Measurements from ENCODE around the gene SMC3. TPM values are rescaled to one million over a fixed set of nuclear protein-coding genes. Genes with fewer than 3 reads are reported as not detected.
A peak's percentile ranks its signal among the peaks of the same experiment; 100 is the strongest.
"Not testable (repeated sequence)": the region's sequence is repeated elsewhere in the genome, so short reads cannot be mapped to it uniquely, and the experiment has no call there.

Gene SMC3
- total RNA-seq, 6 experiments from 2014 or later, result 9.9 to 14.0 (median 11.9) TPM

DNA sequence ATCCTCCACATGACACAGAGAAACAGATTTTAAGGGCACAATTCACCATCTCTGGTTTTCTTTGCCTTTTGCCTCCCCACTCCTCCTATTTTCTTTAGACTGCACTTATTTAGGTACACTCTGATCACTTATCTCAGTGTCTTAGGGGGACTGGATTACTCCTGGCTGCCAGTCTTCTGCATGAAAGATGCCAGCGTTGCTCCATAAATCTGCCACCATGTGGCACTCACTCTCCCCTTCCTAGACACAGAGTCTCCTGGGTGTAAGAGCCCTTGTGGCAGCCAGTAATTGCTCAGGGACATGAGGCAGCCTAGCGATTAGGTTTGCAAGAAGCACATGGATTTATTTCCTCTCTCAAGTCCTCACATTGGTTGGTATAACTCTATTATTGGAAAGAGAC is 42.1 kb downstream of the SMC3 start:
- intact Hi-C loops (cut with DNase I), result no loop called here
- H3K9me3 ChIP-seq, result no peaks in the 10 kb centered on the region
- ATAC-seq (peak in 3 of 4 donors; percentile 37 to 45 (median 44)), DNase-seq (no peak)
- no peak overlapping the region for H3K27ac ChIP-seq
- TF ChIP-seq CTCF (IDR thresholded peaks at IDR 0.05), result no peak
- TF ChIP-seq POLR2A (IDR thresholded peaks at IDR 0.05), result no peak
- no peaks in the 10 kb centered on the region for H3K27me3 ChIP-seq
- H3K4me1 ChIP-seq, result no peaks in the 10 kb centered on the region
- no peak overlapping the region for H3K4me3 ChIP-seq
- peaks cover 0 to 17% (median 7%) of the 10 kb centered on the region in 4 donors for H3K36me3 ChIP-seq
- 15% methylated on average over 2 of the region's 2 CpGs for WGBS (ENCODE audit: insufficient coverage, low coverage, low lambda C conversion rate, missing lambda C conversion rate)

DNA sequence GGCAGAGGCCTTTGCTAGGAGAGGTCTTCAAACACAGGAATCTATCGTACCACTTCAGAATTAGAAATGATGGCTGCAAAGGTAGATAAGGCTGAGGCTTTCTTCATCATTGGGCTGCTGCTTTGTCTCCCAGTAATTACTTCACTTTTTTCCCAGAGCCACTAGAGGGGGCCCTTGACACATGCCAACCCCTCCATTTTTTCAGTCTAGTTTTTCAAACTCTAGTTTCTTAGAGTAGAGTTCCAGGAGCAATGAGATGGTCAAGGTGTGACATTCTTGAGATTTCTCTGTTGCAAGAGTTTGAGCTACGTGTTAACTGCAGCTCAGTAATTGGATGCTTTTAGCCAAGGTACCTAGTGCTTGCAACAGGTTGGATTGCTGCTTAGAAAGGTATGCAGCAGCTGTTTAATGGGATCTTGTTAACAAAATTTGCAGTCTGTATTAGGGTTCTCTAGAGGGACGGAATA is 42.8 kb downstream of the SMC3 start:
- ATAC-seq (peak; percentile 86 to 93 (median 90)), DNase-seq (no peak)
- 14% methylated on average over 3 of the region's 3 CpGs for WGBS (ENCODE audit: insufficient coverage, low coverage, low lambda C conversion rate, missing lambda C conversion rate)

GRCh38 chr10:110610781-110611180 is 43.3 kb downstream of the SMC3 start:
- intact Hi-C loops (cut with DNase I); H3K4me3 ChIP-seq: not testable (repeated sequence)

More for the DNA sequence above, 42.8 kb downstream of the SMC3 start:
- Histone ChIP-seq H3K4me3 (no peak overlapping the region), H3K4me1 (no peaks in the 10 kb centered on the region), H3K9me3 (no peaks in the 10 kb centered on the region), H3K36me3 (peaks cover 0 to 13% (median 2%) of the 10 kb centered on the region in 4 donors), H3K27me3 (no peaks in the 10 kb centered on the region), H3K27ac (no peak overlapping the region)
- TF ChIP-seq CTCF (IDR thresholded peaks at IDR 0.05) (peak; percentile 70 to 85 (median 81)), POLR2A (IDR thresholded peaks at IDR 0.05) (no peak)
- intact Hi-C loops (cut with DNase I), result no loop called here

GRCh38 chr10:110612087-110612486 is 44.6 kb downstream of the SMC3 start:
- DNase-seq (no peak), ATAC-seq (no peak)
- TF ChIP-seq CTCF (IDR thresholded peaks at IDR 0.05), result no peak
- TF ChIP-seq POLR2A (IDR thresholded peaks at IDR 0.05), result no peak
- H3K27me3 ChIP-seq, result no peaks in the 10 kb centered on the region
- WGBS (ENCODE audit: insufficient coverage, low coverage, low lambda C conversion rate, missing lambda C conversion rate), result 84% methylated on average over 3 of the region's 3 CpGs
- H3K4me1 ChIP-seq, result no peaks in the 10 kb centered on the region
- intact Hi-C loops (cut with DNase I), result no loop called here
- H3K36me3 ChIP-seq, result no peaks in the 10 kb centered on the region
- H3K9me3 ChIP-seq, result no peaks in the 10 kb centered on the region
- no peak overlapping the region for H3K4me3 ChIP-seq
- no peak overlapping the region for H3K27ac ChIP-seq

More at GRCh38 chr10:110610781-110611180, 43.3 kb downstream of the SMC3 start:
- not testable (repeated sequence) for H3K27me3 ChIP-seq, ATAC-seq, H3K4me1 ChIP-seq, H3K9me3 ChIP-seq, H3K36me3 ChIP-seq, H3K27ac ChIP-seq, DNase-seq
- 46% methylated on average over 3 of the region's 3 CpGs for WGBS (ENCODE audit: insufficient coverage, low coverage, low lambda C conversion rate, missing lambda C conversion rate)

- H3K27me3 ChIP-seq, result no peaks in the 10 kb centered on the region
- no peak for ATAC-seq
- intact Hi-C loops (cut with DNase I), result no loop called here
- no peaks in the 10 kb centered on the region for H3K4me1 ChIP-seq
- H3K36me3 ChIP-seq, result no peaks in the 10 kb centered on the region
- no peak for TF ChIP-seq POLR2A (IDR thresholded peaks at IDR 0.05)
- no peak for TF ChIP-seq CTCF (IDR thresholded peaks at IDR 0.05)
- no peaks in the 10 kb centered on the region for H3K9me3 ChIP-seq
- H3K4me3 ChIP-seq, result no peak overlapping the region
- WGBS (ENCODE audit: insufficient coverage, low coverage, low lambda C conversion rate, missing lambda C conversion rate), result 96% methylated on average over 4 of the region's 4 CpGs
- no peak overlapping the region for H3K27ac ChIP-seq
- DNase-seq, result no peak
Measured at GRCh38 chr10:110612629-110613028, 45.1 kb downstream of the SMC3 start.

Measured in right lobe of liver (tissue), 6 donors.